HEK293 (cell line): ENCODE data around the gene TPST2.

Experiments
- CTCF ChIA-PET: fragments of 350-600 bp; formaldehyde crosslinking; extraction: SDS; loops from one replicate; lab custom pipeline; 2021; ENCODE audit warnings: antibody characterized with exemption; lab: Yijun Ruan, JAX
- POLR2A ChIA-PET: fragments of 300-600 bp; formaldehyde crosslinking; extraction: SDS; loops from one replicate; lab custom pipeline; 2020; ENCODE audit warnings: antibody characterized with exemption, inconsistent platforms; lab: Yijun Ruan, JAX
- H3K27ac ChIP-seq: fragments of 200-500 bp; sonication (Bioruptor generic); 2 replicates; pipeline ENCODE4 v1.5.1; 2014; ENCODE audit warnings: low read depth, low read length, control low read depth, inconsistent platforms; ENCODE audit errors: extremely low read depth
- H3K36me3 ChIP-seq, 2 experiments: fragments of 200-500 bp in 1 of 2; sonication (Bioruptor generic) in 1 of 2; 1 replicate in 1 of 2; 2 replicates in 1 of 2; pipeline ENCODE4 v1.5.1; 2014 to 2017; ENCODE audit warnings: inconsistent platforms in 2 of 2, low read length in 2 of 2; ENCODE audit not compliant: control insufficient read depth in 2 of 2, insufficient read depth in 1 of 2
- H3K4me1 ChIP-seq: fragments of 200-500 bp; sonication (Bioruptor generic); 2 replicates; pipeline ENCODE4 v1.5.1; 2014; ENCODE audit warnings: mild to moderate bottlenecking, low read length, inconsistent platforms; ENCODE audit not compliant: control insufficient read depth, insufficient read depth
- H3K4me3 ChIP-seq: 2 replicates; pipeline ENCODE4 v1.5.1; 2011; ENCODE audit warnings: low read depth, mild to moderate bottlenecking, control low read depth, low read length, moderate library complexity
- H3K9me3 ChIP-seq: fragments of 200-500 bp; sonication (Bioruptor generic); 2 replicates; pipeline ENCODE4 v1.5.1; 2014; ENCODE audit warnings: low read depth, low read length, inconsistent platforms; ENCODE audit not compliant: control insufficient read depth, insufficient read depth
- HOXA7 ChIP-seq: sonication (generic); formaldehyde crosslinking; IDR thresholded peaks from 2 replicates; pipeline ENCODE4 v1.8.1; 2022; ENCODE audit warnings: missing genetic modification reagents, borderline replicate concordance
- SP3 ChIP-seq: fragments of 450-650 bp; formaldehyde crosslinking; IDR thresholded peaks from 2 replicates; pipeline ENCODE4 v1.5.1; 2016; ENCODE audit warnings: missing biosample characterization, missing genetic modification characterization
- TRIM28 ChIP-seq: IDR thresholded peaks from 2 replicates; pipeline ENCODE4 v1.6.1; 2011; ENCODE audit warnings: low read length, control low read depth, borderline replicate concordance
- ZEB2 ChIP-seq: fragments of 450-650 bp; formaldehyde crosslinking; IDR thresholded peaks from 2 replicates; pipeline ENCODE4 v1.5.1; 2016; ENCODE audit warnings: missing biosample characterization, missing genetic modification characterization
- ZFP3 ChIP-seq: fragments of 450-650 bp; formaldehyde crosslinking; IDR thresholded peaks from 2 replicates; pipeline ENCODE4 v1.5.1; 2016; ENCODE audit warnings: low read depth, missing biosample characterization, missing genetic modification characterization
- ZNF202 ChIP-seq: fragments of 450-650 bp; formaldehyde crosslinking; IDR thresholded peaks from 2 replicates; pipeline ENCODE4 v1.5.1; 2016; ENCODE audit warnings: missing biosample characterization, missing genetic modification characterization, borderline replicate concordance
- ZNF221 ChIP-seq: fragments of 450-650 bp; formaldehyde crosslinking; IDR thresholded peaks from 2 replicates; pipeline ENCODE4 v1.5.1; 2017; ENCODE audit warnings: missing biosample characterization, missing genetic modification characterization, borderline replicate concordance
- ZNF530 ChIP-seq: fragments of 450-650 bp; formaldehyde crosslinking; IDR thresholded peaks from 2 replicates; pipeline ENCODE4 v1.5.1; 2016; ENCODE audit warnings: low read depth, missing biosample characterization, missing genetic modification characterization
- ZNF843 ChIP-seq: fragments of 450-650 bp; formaldehyde crosslinking; IDR thresholded peaks from 2 replicates; pipeline ENCODE4 v1.5.1; 2016; ENCODE audit warnings: missing biosample characterization, missing genetic modification characterization
- TF ChIP-seq, protein P1 (sequence below): fragments of 450-650 bp; formaldehyde crosslinking; IDR thresholded peaks from 2 replicates; pipeline ENCODE4 v1.5.1; 2017; ENCODE audit warnings: missing biosample characterization, missing genetic modification characterization
- TF ChIP-seq, protein P2 (sequence below): fragments of 450-650 bp; formaldehyde crosslinking; IDR thresholded peaks from 2 replicates; pipeline ENCODE4 v1.5.1; 2016; ENCODE audit warnings: missing biosample characterization, missing genetic modification characterization
- TF ChIP-seq, protein P3 (sequence below): fragments of 450-650 bp; formaldehyde crosslinking; IDR thresholded peaks from 2 replicates; pipeline ENCODE4 v1.5.1; 2016; ENCODE audit warnings: missing biosample characterization, missing genetic modification characterization
- TF ChIP-seq, protein P4 (sequence below): fragments of 450-650 bp; formaldehyde crosslinking; IDR thresholded peaks from 2 replicates; pipeline ENCODE4 v1.5.1; 2017; ENCODE audit warnings: missing biosample characterization, missing genetic modification characterization
- TF ChIP-seq, protein P5 (sequence below): fragments of 450-650 bp; formaldehyde crosslinking; IDR thresholded peaks from 2 replicates; pipeline ENCODE4 v1.5.1; 2016; ENCODE audit warnings: missing biosample characterization, missing genetic modification characterization, borderline replicate concordance
- TF ChIP-seq, protein P6 (sequence below): fragments of 450-650 bp; formaldehyde crosslinking; IDR thresholded peaks from 2 replicates; pipeline ENCODE4 v1.5.1; 2017; ENCODE audit warnings: missing biosample characterization, missing genetic modification characterization

The TPST2 gene

DNA sequence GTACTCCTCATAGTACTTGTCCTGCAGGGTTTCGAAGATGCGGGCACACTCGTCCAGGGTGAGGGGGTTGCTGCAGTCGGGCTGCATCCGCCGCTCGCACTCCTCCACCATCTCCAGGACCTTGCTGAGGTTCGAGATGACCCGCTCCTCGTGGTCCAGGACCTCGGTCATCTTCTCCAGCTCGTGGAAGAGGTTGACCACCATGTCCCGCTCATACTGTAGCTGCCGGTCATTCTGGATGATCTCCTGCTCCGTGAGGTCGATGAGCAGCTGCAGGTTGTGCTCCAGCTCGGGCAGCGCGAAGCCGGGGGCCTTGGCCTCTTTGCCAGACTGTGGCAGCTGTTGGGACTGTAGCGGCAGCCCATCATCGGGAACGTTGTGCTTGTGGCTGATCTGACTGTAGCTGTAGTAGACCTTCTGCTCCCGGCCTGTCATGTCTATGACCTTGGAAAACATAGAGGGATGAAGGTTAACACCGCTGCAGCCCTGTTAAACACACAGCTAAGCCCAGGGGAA lies 90.7 kb downstream of the TPST2 start:
- H3K4me1 ChIP-seq = no peaks in the 10 kb centered on the region
- ChIA-PET POLR2A (no interaction called here), CTCF (interaction anchor here (0.6 kb wide), 1 partner anchor 37 kb away, joined by 3 read pairs; no protein-coding TSS in a partner anchor)
- H3K36me3 ChIP-seq = peaks cover 43 to 87% of the 10 kb centered on the region in 2 experiments
- TF ChIP-seq TRIM28 (no peak), ZNF530 (no peak)
- no peaks in the 10 kb centered on the region for H3K9me3 ChIP-seq
- H3K4me3 ChIP-seq = no peak overlapping the region
- no peak overlapping the region for H3K27ac ChIP-seq

DNA sequence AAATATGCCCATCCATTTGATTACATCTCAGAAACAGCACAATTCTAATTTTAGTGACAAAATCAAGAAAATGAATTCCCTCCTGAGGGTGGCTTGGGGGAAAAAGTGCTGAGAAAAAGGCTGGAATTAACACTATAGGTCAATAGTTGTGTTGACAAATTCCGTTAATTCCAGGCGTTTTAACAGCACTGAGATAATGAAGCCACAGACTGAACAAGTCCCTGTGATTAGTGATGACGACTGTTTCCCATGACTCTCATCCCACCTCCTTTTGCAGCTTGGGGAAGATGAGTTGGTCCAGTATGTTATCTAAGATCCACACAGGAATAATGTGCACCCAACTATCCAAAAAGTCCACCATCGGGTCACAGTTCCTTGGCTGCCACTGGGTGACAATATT lies 93.5 kb downstream of the TPST2 start:
- Histone ChIP-seq H3K36me3 (peaks cover 39 to 87% of the 10 kb centered on the region in 2 experiments), H3K4me3 (no peak overlapping the region), H3K4me1 (no peaks in the 10 kb centered on the region), H3K27ac (no peak overlapping the region), H3K9me3 (no peaks in the 10 kb centered on the region)
- TF ChIP-seq, protein P1, sequence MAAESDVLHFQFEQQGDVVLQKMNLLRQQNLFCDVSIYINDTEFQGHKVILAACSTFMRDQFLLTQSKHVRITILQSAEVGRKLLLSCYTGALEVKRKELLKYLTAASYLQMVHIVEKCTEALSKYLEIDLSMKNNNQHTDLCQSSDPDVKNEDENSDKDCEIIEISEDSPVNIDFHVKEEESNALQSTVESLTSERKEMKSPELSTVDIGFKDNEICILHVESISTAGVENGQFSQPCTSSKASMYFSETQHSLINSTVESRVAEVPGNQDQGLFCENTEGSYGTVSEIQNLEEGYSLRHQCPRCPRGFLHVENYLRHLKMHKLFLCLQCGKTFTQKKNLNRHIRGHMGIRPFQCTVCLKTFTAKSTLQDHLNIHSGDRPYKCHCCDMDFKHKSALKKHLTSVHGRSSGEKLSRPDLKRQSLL (tag by site-specific recombination) = no peak
- TF ChIP-seq ZNF221 (tag by site-specific recombination) (no peak), ZEB2 (tag by site-specific recombination) (no peak), HOXA7 (CRISPR knock-in tag) (no peak), ZNF843 (tag by site-specific recombination) (no peak), ZNF202 (tag by site-specific recombination) (no peak), SP3 (no peak), ZFP3 (tag by site-specific recombination) (no peak)
- TF ChIP-seq, protein P2, sequence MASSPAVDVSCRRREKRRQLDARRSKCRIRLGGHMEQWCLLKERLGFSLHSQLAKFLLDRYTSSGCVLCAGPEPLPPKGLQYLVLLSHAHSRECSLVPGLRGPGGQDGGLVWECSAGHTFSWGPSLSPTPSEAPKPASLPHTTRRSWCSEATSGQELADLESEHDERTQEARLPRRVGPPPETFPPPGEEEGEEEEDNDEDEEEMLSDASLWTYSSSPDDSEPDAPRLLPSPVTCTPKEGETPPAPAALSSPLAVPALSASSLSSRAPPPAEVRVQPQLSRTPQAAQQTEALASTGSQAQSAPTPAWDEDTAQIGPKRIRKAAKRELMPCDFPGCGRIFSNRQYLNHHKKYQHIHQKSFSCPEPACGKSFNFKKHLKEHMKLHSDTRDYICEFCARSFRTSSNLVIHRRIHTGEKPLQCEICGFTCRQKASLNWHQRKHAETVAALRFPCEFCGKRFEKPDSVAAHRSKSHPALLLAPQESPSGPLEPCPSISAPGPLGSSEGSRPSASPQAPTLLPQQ = no peak
- TF ChIP-seq, protein P3, sequence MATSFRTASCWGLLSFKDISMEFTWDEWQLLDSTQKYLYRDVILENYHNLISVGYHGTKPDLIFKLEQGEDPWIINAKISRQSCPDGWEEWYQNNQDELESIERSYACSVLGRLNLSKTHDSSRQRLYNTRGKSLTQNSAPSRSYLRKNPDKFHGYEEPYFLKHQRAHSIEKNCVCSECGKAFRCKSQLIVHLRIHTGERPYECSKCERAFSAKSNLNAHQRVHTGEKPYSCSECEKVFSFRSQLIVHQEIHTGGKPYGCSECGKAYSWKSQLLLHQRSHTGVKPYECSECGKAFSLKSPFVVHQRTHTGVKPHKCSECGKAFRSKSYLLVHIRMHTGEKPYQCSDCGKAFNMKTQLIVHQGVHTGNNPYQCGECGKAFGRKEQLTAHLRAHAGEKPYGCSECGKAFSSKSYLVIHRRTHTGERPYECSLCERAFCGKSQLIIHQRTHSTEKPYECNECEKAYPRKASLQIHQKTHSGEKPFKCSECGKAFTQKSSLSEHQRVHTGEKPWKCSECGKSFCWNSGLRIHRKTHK = no peak
- TF ChIP-seq, protein P4, sequence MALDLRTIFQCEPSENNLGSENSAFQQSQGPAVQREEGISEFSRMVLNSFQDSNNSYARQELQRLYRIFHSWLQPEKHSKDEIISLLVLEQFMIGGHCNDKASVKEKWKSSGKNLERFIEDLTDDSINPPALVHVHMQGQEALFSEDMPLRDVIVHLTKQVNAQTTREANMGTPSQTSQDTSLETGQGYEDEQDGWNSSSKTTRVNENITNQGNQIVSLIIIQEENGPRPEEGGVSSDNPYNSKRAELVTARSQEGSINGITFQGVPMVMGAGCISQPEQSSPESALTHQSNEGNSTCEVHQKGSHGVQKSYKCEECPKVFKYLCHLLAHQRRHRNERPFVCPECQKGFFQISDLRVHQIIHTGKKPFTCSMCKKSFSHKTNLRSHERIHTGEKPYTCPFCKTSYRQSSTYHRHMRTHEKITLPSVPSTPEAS = no peak
- TF ChIP-seq, protein P5, sequence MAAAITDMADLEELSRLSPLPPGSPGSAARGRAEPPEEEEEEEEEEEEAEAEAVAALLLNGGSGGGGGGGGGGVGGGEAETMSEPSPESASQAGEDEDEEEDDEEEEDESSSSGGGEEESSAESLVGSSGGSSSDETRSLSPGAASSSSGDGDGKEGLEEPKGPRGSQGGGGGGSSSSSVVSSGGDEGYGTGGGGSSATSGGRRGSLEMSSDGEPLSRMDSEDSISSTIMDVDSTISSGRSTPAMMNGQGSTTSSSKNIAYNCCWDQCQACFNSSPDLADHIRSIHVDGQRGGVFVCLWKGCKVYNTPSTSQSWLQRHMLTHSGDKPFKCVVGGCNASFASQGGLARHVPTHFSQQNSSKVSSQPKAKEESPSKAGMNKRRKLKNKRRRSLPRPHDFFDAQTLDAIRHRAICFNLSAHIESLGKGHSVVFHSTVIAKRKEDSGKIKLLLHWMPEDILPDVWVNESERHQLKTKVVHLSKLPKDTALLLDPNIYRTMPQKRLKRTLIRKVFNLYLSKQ = no peak
- TF ChIP-seq, protein P6, sequence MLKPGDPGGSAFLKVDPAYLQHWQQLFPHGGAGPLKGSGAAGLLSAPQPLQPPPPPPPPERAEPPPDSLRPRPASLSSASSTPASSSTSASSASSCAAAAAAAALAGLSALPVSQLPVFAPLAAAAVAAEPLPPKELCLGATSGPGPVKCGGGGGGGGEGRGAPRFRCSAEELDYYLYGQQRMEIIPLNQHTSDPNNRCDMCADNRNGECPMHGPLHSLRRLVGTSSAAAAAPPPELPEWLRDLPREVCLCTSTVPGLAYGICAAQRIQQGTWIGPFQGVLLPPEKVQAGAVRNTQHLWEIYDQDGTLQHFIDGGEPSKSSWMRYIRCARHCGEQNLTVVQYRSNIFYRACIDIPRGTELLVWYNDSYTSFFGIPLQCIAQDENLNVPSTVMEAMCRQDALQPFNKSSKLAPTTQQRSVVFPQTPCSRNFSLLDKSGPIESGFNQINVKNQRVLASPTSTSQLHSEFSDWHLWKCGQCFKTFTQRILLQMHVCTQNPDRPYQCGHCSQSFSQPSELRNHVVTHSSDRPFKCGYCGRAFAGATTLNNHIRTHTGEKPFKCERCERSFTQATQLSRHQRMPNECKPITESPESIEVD = no peak
- ChIA-PET POLR2A (interaction anchor here (0.8 to 1.0 kb wide), 2 partner anchors 13 to 16 kb away, joined by 3 read pairs; partner anchors contain the start of genes HPS4, SRRD and TFIP11), CTCF (no interaction called here)
